Calu3 (cell line): ENCODE results near the gene ZNF680. TPM values are rescaled to one million over a fixed set of nuclear protein-coding genes. Genes with fewer than 3 reads are reported as not detected.

Experiments used
- BruUV-seq: library from RNA; stranded (reverse); fragments of 400-500 nt; replicated peaks from 2 replicates; lab custom pipeline; 2021; lab: Mats Ljungman, UMichigan
- CTCF ChIA-PET: fragments of 300-600 bp; sonication (Branson Sonifier 250); formaldehyde crosslinking; loops from one replicate; lab custom pipeline; 2022; ENCODE audit warnings: antibody characterized with exemption; lab: Charles Lee
- DNase-seq: peaks from one replicate; pipeline ENCODE4 v3.0.0; 2022
- H3K27ac Mint-ChIP-seq: one replicate; pipeline ENCODE4 v1.8.0; 2022; ENCODE audit warnings: mixed read lengths; ENCODE audit not compliant: unreplicated experiment
- H3K27me3 Mint-ChIP-seq: one replicate; pipeline ENCODE4 v1.8.0; 2022; ENCODE audit warnings: mixed read lengths; ENCODE audit not compliant: unreplicated experiment
- H3K36me3 Mint-ChIP-seq: one replicate; pipeline ENCODE4 v1.8.0; 2022; ENCODE audit warnings: mild to moderate bottlenecking, moderate library complexity, mixed read lengths; ENCODE audit not compliant: insufficient read depth, unreplicated experiment
- H3K4me1 Mint-ChIP-seq: one replicate; pipeline ENCODE4 v1.8.0; 2022; ENCODE audit warnings: mild to moderate bottlenecking, low read depth, mixed read lengths; ENCODE audit not compliant: unreplicated experiment
- H3K4me3 Mint-ChIP-seq: one replicate; pipeline ENCODE4 v1.8.0; 2022; ENCODE audit warnings: mild to moderate bottlenecking, low read depth, moderate library complexity, mixed read lengths; ENCODE audit not compliant: unreplicated experiment
- H3K9me3 Mint-ChIP-seq: one replicate; pipeline ENCODE4 v1.8.0; 2022; ENCODE audit warnings: low read depth, mixed read lengths; ENCODE audit not compliant: unreplicated experiment
- intact Hi-C: fragments of 100-400 bp; cut with micrococcal nuclease; formaldehyde crosslinking; loops from one replicate; pipeline ENCODE4 v1.10.0; 2022; ENCODE audit not compliant: unreplicated experiment
- total RNA-seq: library from RNA; stranded (reverse); gene quantifications from 2 replicates; pipeline ENCODE4 v1.2.3, GENCODE V29; 2022
- TF ChIP-seq, protein P1 (sequence below): fragments of 200-600 bp; IDR thresholded peaks from one replicate; pipeline ENCODE4 v1.8.0; 2022; ENCODE audit warnings: antibody characterized with exemption; ENCODE audit not compliant: unreplicated experiment

The ZNF680 gene
- total RNA-seq, 1 experiment from 2014 or later: 14.5 TPM

- Mint-ChIP-seq H3K36me3 (peaks cover 55% of the 10 kb centered on the region), H3K4me3 (no peak overlapping the region), H3K27ac (no peak overlapping the region), H3K4me1 (peaks cover 8% of the 10 kb centered on the region), H3K9me3 (peaks cover 5% of the 10 kb centered on the region), H3K27me3 (no peaks in the 10 kb centered on the region)
- CTCF ChIA-PET: no interaction called here
- TF ChIP-seq, protein P1, sequence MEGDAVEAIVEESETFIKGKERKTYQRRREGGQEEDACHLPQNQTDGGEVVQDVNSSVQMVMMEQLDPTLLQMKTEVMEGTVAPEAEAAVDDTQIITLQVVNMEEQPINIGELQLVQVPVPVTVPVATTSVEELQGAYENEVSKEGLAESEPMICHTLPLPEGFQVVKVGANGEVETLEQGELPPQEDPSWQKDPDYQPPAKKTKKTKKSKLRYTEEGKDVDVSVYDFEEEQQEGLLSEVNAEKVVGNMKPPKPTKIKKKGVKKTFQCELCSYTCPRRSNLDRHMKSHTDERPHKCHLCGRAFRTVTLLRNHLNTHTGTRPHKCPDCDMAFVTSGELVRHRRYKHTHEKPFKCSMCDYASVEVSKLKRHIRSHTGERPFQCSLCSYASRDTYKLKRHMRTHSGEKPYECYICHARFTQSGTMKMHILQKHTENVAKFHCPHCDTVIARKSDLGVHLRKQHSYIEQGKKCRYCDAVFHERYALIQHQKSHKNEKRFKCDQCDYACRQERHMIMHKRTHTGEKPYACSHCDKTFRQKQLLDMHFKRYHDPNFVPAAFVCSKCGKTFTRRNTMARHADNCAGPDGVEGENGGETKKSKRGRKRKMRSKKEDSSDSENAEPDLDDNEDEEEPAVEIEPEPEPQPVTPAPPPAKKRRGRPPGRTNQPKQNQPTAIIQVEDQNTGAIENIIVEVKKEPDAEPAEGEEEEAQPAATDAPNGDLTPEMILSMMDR: no peak
- BruUV-seq: no TSS peak
- DNase-seq: no peak
- intact Hi-C loops: no loop called here
Measured at GRCh38 chr7:64559206-64559605, 3.7 kb downstream of the ZNF680 start.

- DNase-seq: no peak
- Mint-ChIP-seq H3K36me3 (peaks cover 55% of the 10 kb centered on the region), H3K27ac (no peak overlapping the region), H3K4me3 (no peak overlapping the region), H3K9me3 (peaks cover 5% of the 10 kb centered on the region), H3K27me3 (no peaks in the 10 kb centered on the region), H3K4me1 (peaks cover 5% of the 10 kb centered on the region)
- no TSS peak for BruUV-seq
- TF ChIP-seq, protein P1: no peak
- CTCF ChIA-PET: no interaction called here
- intact Hi-C loops: no loop called here
Measured at GRCh38 chr7:64558781-64559180, 4.1 kb downstream of the ZNF680 start.

DNA sequence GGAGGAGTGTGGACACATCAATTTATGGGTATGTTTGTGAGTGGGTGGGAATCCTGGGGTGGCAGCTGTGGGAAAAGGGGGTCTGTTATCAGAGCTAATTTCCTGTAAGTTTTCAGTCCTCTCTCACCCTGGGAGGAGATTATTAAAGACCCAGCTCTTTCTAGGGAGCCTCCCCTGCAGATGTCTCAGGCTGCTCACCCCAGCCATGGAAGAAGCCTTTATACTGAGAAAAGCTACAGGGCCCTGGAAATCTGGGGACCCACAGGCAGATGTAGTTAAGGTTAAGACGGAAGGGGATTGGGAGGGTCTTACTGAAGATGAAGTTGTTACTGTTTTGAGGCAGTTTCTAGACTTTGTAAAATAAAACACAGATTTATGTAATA lies 4.6 kb downstream of the ZNF680 start:
- no peaks in the 10 kb centered on the region for H3K27me3 Mint-ChIP-seq
- H3K27ac Mint-ChIP-seq: no peak overlapping the region
- BruUV-seq: no TSS peak
- TF ChIP-seq, protein P1: no peak
- H3K4me1 Mint-ChIP-seq: no peaks in the 10 kb centered on the region
- CTCF ChIA-PET: no interaction called here
- no peak for DNase-seq
- peaks cover 5% of the 10 kb centered on the region for H3K9me3 Mint-ChIP-seq
- H3K36me3 Mint-ChIP-seq: peaks cover 55% of the 10 kb centered on the region
- no peak overlapping the region for H3K4me3 Mint-ChIP-seq
- intact Hi-C loops: no loop called here

DNA sequence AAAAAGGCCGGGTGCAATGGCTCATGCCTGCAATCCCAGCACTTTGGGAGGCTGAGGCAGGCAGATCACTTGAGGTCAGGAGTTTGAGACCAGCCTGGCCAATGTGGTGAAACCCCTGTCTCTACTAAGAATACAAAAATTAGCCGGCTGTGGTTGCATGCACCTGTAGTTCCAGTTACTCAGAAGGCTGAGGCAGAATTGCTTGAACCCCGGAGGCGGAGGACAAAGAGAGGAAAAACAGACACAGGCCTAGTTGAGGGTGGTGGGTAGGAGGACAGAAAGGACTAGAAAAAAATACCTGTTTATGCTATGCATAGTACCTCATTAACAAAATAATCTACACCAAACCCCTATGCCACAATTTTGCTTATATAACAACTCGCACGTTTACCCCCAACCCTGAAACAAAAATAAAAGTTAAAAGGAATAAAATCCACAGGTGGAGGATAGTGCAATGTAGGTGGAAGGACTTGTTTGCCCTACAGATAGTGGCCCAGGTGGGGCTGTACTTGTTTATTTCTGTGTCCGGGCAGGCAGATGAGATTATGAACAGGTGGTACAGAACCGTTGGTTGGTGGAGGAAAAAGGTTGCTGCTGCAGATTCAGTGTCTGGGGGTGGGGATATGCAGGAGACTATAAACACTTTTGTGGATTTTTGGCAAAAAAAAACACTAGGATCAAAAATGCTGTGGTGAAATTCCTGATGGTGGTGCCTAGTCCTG lies 5.1 kb downstream of the ZNF680 start:
- H3K4me1 Mint-ChIP-seq: no peaks in the 10 kb centered on the region
- no peak for DNase-seq
- H3K36me3 Mint-ChIP-seq: peaks cover 50% of the 10 kb centered on the region
- CTCF ChIA-PET: no interaction called here
- TF ChIP-seq, protein P1: no peak
- intact Hi-C loops: no loop called here
- peaks cover 5% of the 10 kb centered on the region for H3K9me3 Mint-ChIP-seq
- H3K27ac Mint-ChIP-seq: no peak overlapping the region
- no peak overlapping the region for H3K4me3 Mint-ChIP-seq
- no peaks in the 10 kb centered on the region for H3K27me3 Mint-ChIP-seq
- no TSS peak for BruUV-seq
